GM12878 (cell line): Measurements from ENCODE around the gene LEKR1. TPM values are rescaled to one million over a fixed set of nuclear protein-coding genes. Genes with fewer than 3 reads are reported as not detected.

Experiments
- BMI1 ChIP-seq: fragments of 450-650 bp; IDR thresholded peaks from 2 replicates; pipeline ENCODE4 v1.6.1; 2016; ENCODE audit warnings: mild to moderate bottlenecking, moderate library complexity, borderline replicate concordance
- BRCA1 ChIP-seq: IDR thresholded peaks from 2 replicates; pipeline ENCODE4 v1.6.1; 2011; ENCODE audit warnings: low read depth, low read length, improper control_type of control experiment
- CREB1 ChIP-seq: IDR thresholded peaks from 2 replicates; pipeline ENCODE4 v1.6.1; 2012; ENCODE audit warnings: low read depth, mild to moderate bottlenecking, inconsistent platforms
- MYB ChIP-seq: fragments of 150-350 bp; IDR thresholded peaks from 2 replicates; pipeline ENCODE4 v1.6.1; 2014; ENCODE audit warnings: mild to moderate bottlenecking, low read depth, low read length, borderline replicate concordance
- NFIC ChIP-seq: IDR thresholded peaks from 2 replicates; pipeline ENCODE4 v1.6.1; 2012; ENCODE audit warnings: low read depth, mild to moderate bottlenecking, inconsistent platforms, low read length, moderate library complexity
- POU2F2 ChIP-seq: IDR thresholded peaks from 3 replicates; pipeline ENCODE4 v1.6.1; 2011; ENCODE audit warnings: low read depth, mild to moderate bottlenecking, low read length, borderline replicate concordance
- RB1 ChIP-seq: fragments of 450-650 bp; formaldehyde crosslinking; IDR thresholded peaks from 2 replicates; pipeline ENCODE4 v1.6.1; 2017; ENCODE audit warnings: mild to moderate bottlenecking, borderline replicate concordance
- SIN3A ChIP-seq: IDR thresholded peaks from 2 replicates; pipeline ENCODE4 v1.6.1; 2012; ENCODE audit warnings: low read depth, low read length, improper control_type of control experiment
- SIX5 ChIP-seq: IDR thresholded peaks from 2 replicates; pipeline ENCODE4 v1.6.1; 2011; ENCODE audit warnings: mild to moderate bottlenecking, low read depth, low read length, moderate library complexity; ENCODE audit not compliant: severe bottlenecking
- SMAD5 ChIP-seq: IDR thresholded peaks from 2 replicates; pipeline ENCODE4 v1.6.1; 2016; ENCODE audit warnings: antibody characterized with exemption, low read depth
- SP1 ChIP-seq: IDR thresholded peaks from one replicate; pipeline ENCODE4 v1.6.1; 2011; ENCODE audit warnings: low read depth, low read length
- SPI1 ChIP-seq: IDR thresholded peaks from 2 replicates; pipeline ENCODE4 v1.6.1; 2011; ENCODE audit warnings: low read depth, mild to moderate bottlenecking, low read length, moderate library complexity, borderline replicate concordance; ENCODE audit not compliant: insufficient read depth
- YY1 ChIP-seq: IDR thresholded peaks from 2 replicates; pipeline ENCODE4 v1.6.1; 2011; ENCODE audit warnings: low read depth, mild to moderate bottlenecking, low read length
- polyA plus RNA-seq, 11 experiments: library from polyadenylated mRNA; depleted of rRNA in 4 of 11; unstranded in 6 of 11; stranded (reverse) in 5 of 11; fragments of >200 nt; fragmentation: Nextera tagmentation in 4 of 11; fragmentation: Illumina TruSeq in 1 of 11; extraction: Ambion mirVana in 4 of 11; extraction: Trizol in 1 of 11; gene quantifications; 1 replicate in 1 of 11; 2 replicates in 10 of 11; pipeline versions ENCODE4 v1.2.1 to v1.2.3, GENCODE V29; 2011 to 2016; ENCODE audit warnings: inconsistent platforms in 2 of 11, missing spikeins in 2 of 11, low read depth in 1 of 11
- total RNA-seq, 4 experiments: library from RNA; depleted of rRNA in 3 of 4; stranded (reverse); fragments of >200 nt in 3 of 4; fragmentation: Illumina TruSeq in 1 of 4; extraction: Trizol in 1 of 4; gene quantifications; 2 replicates each; pipeline versions ENCODE4 v1.2.1 to v1.2.3, GENCODE V29; 2013 to 2021
- TF ChIP-seq, protein P1 (sequence below): IDR thresholded peaks from 2 replicates; pipeline ENCODE4 v1.6.1; 2011; ENCODE audit warnings: low read depth, mild to moderate bottlenecking, low read length, moderate library complexity, borderline replicate concordance; ENCODE audit errors: extremely low read depth
- TF ChIP-seq, protein P2 (sequence below): fragments of 450-650 bp; IDR thresholded peaks from 2 replicates; pipeline ENCODE4 v1.6.1; 2016; ENCODE audit warnings: mild to moderate bottlenecking
- TF ChIP-seq, protein P3 (sequence below): fragments of 450-650 bp; IDR thresholded peaks from 2 replicates; pipeline ENCODE4 v1.6.1; 2017; ENCODE audit warnings: mild to moderate bottlenecking

LEKR1 gene
- total and polyA plus RNA-seq, 10 of the 15 experiments (the other 5 are each of a cell fraction or from before 2014, with no cell fraction given) = 0.48 to 3.2 (median 1.3) TPM

DNA sequence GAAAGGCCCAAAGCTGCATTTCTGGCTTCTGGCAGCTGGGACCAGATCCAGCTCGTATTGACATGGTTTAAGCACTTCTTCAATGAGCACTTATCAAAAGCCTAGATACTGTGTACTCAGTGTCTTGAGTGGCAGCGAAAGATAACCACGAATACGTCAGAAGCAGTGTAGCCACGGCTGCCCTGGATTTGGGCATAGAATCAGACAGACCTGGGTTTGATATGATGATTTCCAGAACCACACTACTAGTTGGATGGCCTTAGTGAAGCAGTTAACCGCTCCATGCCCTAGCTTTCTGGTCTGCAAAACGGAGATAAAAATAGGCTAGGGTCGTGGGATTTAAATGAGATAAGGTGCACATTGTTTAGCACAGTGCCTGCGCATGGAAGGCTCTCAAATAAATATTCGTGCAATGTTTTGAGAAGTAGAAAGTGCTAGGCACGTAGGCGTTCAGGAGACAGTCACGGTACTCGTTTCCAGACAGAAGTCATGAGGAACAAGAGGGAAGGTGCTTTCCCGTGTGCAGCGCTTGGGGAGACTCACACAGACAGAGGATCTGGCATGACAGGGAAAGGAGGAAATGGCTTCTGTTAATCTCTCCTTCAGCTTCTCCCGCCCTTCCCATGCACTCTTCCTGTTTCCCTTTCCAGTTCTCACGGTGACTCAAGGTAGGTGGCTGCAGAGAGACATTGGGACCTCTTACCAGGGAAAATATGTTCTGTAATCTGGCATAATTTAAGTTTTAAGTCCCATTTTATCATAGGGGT lies 263.5 kb downstream of the LEKR1 start (continued):
- TF ChIP-seq, protein P1, sequence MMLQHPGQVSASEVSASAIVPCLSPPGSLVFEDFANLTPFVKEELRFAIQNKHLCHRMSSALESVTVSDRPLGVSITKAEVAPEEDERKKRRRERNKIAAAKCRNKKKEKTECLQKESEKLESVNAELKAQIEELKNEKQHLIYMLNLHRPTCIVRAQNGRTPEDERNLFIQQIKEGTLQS = no peak
- TF ChIP-seq POU2F2 = peak; percentile 50; the same call in 1 of the 3 replicates
- peak; percentile 54 for TF ChIP-seq CREB1
- TF ChIP-seq NFIC = peak; percentile 70; the same call in 1 of the 2 replicates
- peak; percentile 22; the same call in 1 of the 2 replicates for TF ChIP-seq SMAD5
- TF ChIP-seq BRCA1 = no peak
- TF ChIP-seq SPI1 = peak; percentile 60
- no peak for TF ChIP-seq SIN3A
- peak; percentile 57; the same call in 1 of the 2 replicates for TF ChIP-seq YY1
- no peak for TF ChIP-seq BMI1
- no peak for TF ChIP-seq MYB
- no peak for TF ChIP-seq SIX5
- no peak for TF ChIP-seq RB1
- TF ChIP-seq SP1 = peak; percentile 24
- TF ChIP-seq, protein P2, sequence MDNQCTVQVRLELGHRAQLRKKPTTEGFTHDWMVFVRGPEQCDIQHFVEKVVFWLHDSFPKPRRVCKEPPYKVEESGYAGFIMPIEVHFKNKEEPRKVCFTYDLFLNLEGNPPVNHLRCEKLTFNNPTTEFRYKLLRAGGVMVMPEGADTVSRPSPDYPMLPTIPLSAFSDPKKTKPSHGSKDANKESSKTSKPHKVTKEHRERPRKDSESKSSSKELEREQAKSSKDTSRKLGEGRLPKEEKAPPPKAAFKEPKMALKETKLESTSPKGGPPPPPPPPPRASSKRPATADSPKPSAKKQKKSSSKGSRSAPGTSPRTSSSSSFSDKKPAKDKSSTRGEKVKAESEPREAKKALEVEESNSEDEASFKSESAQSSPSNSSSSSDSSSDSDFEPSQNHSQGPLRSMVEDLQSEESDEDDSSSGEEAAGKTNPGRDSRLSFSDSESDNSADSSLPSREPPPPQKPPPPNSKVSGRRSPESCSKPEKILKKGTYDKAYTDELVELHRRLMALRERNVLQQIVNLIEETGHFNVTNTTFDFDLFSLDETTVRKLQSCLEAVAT = 0 out of 2 replicates have a peak, but pooled peaks have one; percentile 33
- TF ChIP-seq, protein P3, sequence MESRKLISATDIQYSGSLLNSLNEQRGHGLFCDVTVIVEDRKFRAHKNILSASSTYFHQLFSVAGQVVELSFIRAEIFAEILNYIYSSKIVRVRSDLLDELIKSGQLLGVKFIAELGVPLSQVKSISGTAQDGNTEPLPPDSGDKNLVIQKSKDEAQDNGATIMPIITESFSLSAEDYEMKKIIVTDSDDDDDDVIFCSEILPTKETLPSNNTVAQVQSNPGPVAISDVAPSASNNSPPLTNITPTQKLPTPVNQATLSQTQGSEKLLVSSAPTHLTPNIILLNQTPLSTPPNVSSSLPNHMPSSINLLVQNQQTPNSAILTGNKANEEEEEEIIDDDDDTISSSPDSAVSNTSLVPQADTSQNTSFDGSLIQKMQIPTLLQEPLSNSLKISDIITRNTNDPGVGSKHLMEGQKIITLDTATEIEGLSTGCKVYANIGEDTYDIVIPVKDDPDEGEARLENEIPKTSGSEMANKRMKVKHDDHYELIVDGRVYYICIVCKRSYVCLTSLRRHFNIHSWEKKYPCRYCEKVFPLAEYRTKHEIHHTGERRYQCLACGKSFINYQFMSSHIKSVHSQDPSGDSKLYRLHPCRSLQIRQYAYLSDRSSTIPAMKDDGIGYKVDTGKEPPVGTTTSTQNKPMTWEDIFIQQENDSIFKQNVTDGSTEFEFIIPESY = no peak
- TF ChIP-seq, all 136 proteins: peak for 45
